ENCODE data around the gene SMIM22. TPM values are rescaled to one million over a fixed set of nuclear protein-coding genes. Genes with fewer than 3 reads are reported as not detected.

SMIM22 gene
- total RNA-seq, 1 donor from 2014 or later, result not detected

- peaks cover 28% of the 10 kb centered on the region for H3K4me1 Mint-ChIP-seq
- H3K9me3 Mint-ChIP-seq, result no peaks in the 10 kb centered on the region
- no peak for DNase-seq (ENCODE audit: low read depth, low spot score)
- peak overlapping the region; percentile 64 for H3K27ac Mint-ChIP-seq (ENCODE audit: unreplicated experiment)
- no peaks in the 10 kb centered on the region for H3K36me3 Mint-ChIP-seq (ENCODE audit: low read depth)
- peak overlapping the region; percentile 92 for H3K4me3 Mint-ChIP-seq
- no peaks in the 10 kb centered on the region for H3K27me3 Mint-ChIP-seq (ENCODE audit: low read depth)
- TF ChIP-seq CTCF (conservative IDR thresholded peaks at IDR 0.05), result no peak
Observed at GRCh38 chr16:4765511-4766474, 29.4 kb upstream of the SMIM22 start.

- Mint-ChIP-seq H3K27me3 (ENCODE audit: low read depth) (no peaks in the 10 kb centered on the region), H3K4me1 (peaks cover 28% of the 10 kb centered on the region), H3K4me3 (peak within 1 kb of the TSS; percentile 92), H3K27ac (ENCODE audit: unreplicated experiment) (peak within 1 kb of the TSS; percentile 64), H3K9me3 (no peaks in the 10 kb centered on the region), H3K36me3 (ENCODE audit: low read depth) (no peaks in the 10 kb centered on the region)
- peak; percentile 99 for DNase-seq (ENCODE audit: low read depth, low spot score)
- TF ChIP-seq CTCF (conservative IDR thresholded peaks at IDR 0.05), result no peak
Observed at GRCh38 chr16:4766875-4767628, 28.1 kb upstream of the SMIM22 start, which contains the start of gene ZNF500. TSS of gene ZNF500 (minus strand) at chr16:4767162. CDS start at chr16:4765978, 1,184 bp downstream.

GRCh38 chr16:4767872-4768548 lies 27.2 kb upstream of the SMIM22 start:
- DNase-seq (ENCODE audit: low read depth, low spot score), result no peak
- Mint-ChIP-seq H3K4me3 (peak overlapping the region; percentile 92), H3K9me3 (no peaks in the 10 kb centered on the region), H3K4me1 (peaks cover 28% of the 10 kb centered on the region), H3K27me3 (ENCODE audit: low read depth) (no peaks in the 10 kb centered on the region), H3K36me3 (ENCODE audit: low read depth) (no peaks in the 10 kb centered on the region), H3K27ac (ENCODE audit: unreplicated experiment) (peak overlapping the region; percentile 50)
- no peak for TF ChIP-seq CTCF (conservative IDR thresholded peaks at IDR 0.05)

- peak overlapping the region; percentile 92 for H3K4me3 Mint-ChIP-seq
- TF ChIP-seq CTCF (conservative IDR thresholded peaks at IDR 0.05), result no peak
- H3K36me3 Mint-ChIP-seq (ENCODE audit: low read depth), result no peaks in the 10 kb centered on the region
- no peaks in the 10 kb centered on the region for H3K9me3 Mint-ChIP-seq
- peaks cover 28% of the 10 kb centered on the region for H3K4me1 Mint-ChIP-seq
- H3K27me3 Mint-ChIP-seq (ENCODE audit: low read depth), result no peaks in the 10 kb centered on the region
- H3K27ac Mint-ChIP-seq (ENCODE audit: unreplicated experiment), result peak overlapping the region; percentile 90
- DNase-seq (ENCODE audit: low read depth, low spot score), result peak; percentile 97
Observed at GRCh38 chr16:4768549-4769305, 26.4 kb upstream of the SMIM22 start.

GRCh38 chr16:4769306-4769638 lies 25.9 kb upstream of the SMIM22 start:
- H3K27ac Mint-ChIP-seq (ENCODE audit: unreplicated experiment), result peak overlapping the region; percentile 68
- no peak for TF ChIP-seq CTCF (conservative IDR thresholded peaks at IDR 0.05)
- DNase-seq (ENCODE audit: low read depth, low spot score), result no peak
- no peaks in the 10 kb centered on the region for H3K9me3 Mint-ChIP-seq
- peak overlapping the region; percentile 92 for H3K4me3 Mint-ChIP-seq
- no peaks in the 10 kb centered on the region for H3K27me3 Mint-ChIP-seq (ENCODE audit: low read depth)
- peaks cover 28% of the 10 kb centered on the region for H3K4me1 Mint-ChIP-seq
- H3K36me3 Mint-ChIP-seq (ENCODE audit: low read depth), result no peaks in the 10 kb centered on the region
